ENCODE data around the gene STK32A.
A peak's percentile ranks its signal among the peaks of the same experiment; 100 is the strongest.
"Not testable (repeated sequence)": the region's sequence is repeated elsewhere in the genome, so short reads cannot be mapped to it uniquely, and the experiment has no call there.

The STK32A gene

GRCh38 chr5:147234825-147235635 is at the start of gene STK32A:
STK32A (plus strand) TSS chr5:147235026; CDS start chr5:147239635, 4,609 bp downstream.
- DNase-seq: peak; percentile 60

DNA sequence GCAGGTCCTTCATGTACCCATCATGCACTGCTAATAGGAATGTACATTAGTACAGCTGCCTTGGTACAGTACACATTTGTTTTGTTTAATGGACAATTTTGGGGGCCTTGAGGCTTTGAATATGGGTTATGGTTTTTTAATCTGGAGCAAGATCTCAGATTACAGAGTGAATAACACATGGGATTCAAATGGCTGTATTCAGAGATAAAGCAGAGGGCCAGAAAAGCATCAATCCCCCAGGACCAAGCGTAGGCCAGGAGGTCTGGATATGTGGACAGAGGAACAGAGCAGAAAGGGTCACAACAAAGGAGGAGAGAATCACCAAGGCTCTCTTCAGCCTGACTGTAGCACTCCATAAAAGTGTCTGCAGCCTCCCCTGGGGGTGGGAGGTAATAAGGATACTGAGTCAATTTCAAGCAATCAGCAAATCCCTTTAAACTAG is 47.7 kb upstream of the STK32A start:
- DNase-seq: no peak

- DNase-seq: no peak
These were observed 46.4 kb upstream of the STK32A start for GRCh38 chr5:147188200-147189108.

- no peak for DNase-seq
These were observed 45.8 kb upstream of the STK32A start for GRCh38 chr5:147189109-147189424.

GRCh38 chr5:147190331-147190730 is 44.5 kb upstream of the STK32A start:
- no peak for DNase-seq

GRCh38 chr5:147193123-147193522 is 41.7 kb upstream of the STK32A start:
- DNase-seq: no peak

DNA sequence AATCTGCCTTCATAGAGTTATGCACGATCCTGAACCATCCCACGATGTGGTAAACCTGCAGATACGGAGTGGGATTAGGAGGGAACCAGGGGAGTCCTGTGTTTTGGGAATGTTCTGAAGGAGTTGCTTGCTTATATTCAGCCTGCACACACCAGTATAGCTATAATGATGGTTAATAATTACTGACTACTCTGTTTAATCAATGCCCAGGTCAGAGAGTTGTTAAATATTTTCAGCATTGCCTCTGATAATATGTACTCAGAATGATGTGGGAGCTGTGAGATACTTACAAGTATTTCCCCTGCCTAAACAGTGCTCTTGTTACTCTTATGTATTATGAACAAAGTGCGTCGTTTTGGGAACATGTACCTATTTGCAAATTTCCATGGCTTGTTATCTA is 34.8 kb upstream of the STK32A start:
- DNase-seq: no peak

- no peak for DNase-seq
These were observed 31.6 kb upstream of the STK32A start for GRCh38 chr5:147203213-147203612.

DNA sequence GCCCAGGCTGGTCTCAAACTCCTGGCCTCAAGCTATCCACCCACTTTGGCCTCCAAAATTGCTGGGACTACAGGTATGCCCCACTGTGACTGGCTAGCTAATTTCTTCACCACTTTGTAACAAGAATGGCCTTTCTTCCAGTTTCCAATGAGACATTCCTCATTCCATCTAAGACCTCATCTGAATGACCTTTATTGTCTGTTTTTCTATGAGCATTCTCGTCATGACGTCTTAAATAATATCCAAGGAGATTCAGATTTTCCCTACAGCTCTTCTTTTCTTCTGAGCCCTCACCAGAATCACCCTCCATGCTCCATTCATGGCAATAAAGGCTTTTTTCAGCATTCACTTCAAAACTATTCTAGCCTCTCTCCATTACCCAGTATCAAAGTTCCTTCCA is 30.2 kb upstream of the STK32A start:
- no peak for DNase-seq

- DNase-seq: no peak
These were observed 26.7 kb upstream of the STK32A start for GRCh38 chr5:147208134-147208533.

GRCh38 chr5:147216552-147217154 is 18.2 kb upstream of the STK32A start:
- no peak for DNase-seq

DNA sequence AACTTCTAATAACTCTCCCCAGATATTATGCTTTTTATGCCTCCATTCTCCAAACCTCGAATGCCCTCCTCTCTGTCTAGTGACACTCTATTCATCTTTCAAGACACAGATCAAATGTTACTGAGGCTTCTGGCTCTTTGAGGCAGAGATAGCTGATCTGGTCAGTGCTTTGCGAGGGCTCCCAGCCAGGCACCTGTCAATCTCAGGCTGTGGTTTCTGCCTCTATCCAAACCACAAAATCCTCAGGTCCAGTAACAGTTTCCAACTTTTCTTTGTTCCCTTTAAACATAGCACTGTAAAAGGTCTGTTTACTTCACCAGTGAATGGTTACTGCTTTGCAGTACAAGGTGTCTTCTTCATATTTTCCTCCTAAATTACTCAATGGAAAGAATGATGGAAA is 11.5 kb upstream of the STK32A start:
- no peak for DNase-seq

GRCh38 chr5:147223948-147224791 is 10.7 kb upstream of the STK32A start:
- DNase-seq: no peak

- no peak for DNase-seq
These were observed 8.9 kb upstream of the STK32A start for GRCh38 chr5:147225938-147226337.

- no peak for DNase-seq
These were observed 8.3 kb upstream of the STK32A start for GRCh38 chr5:147226512-147226911.

DNA sequence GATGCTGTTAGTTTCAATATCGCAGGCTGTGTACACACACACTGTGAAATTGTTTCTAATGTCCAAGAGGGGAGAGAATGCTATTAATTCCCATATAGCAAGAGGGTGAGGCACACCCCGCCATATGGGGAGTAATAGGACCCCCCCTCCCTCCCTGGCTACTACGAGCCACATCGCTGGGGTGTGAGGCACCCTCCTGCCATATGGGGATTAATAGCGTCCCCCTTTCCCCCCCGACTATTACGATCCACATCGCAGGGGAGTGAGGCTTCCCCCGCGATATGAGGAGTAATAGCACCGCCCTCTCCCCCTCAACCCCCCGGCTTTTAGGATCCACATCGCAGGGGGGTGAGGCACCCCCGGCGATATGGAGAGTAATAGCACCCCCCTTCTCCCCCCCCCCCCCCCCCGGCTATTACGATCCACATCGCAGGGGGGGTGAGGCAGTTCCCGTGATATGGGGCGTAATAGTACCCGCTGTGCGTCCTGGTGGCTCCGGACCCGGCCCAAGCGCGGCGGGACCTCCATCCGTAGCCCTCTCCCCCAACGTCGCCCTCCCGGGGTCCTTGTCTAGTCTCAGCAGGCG is 494 bp upstream of the STK32A start:
- DNase-seq: no peak

- DNase-seq: no peak
These were observed 5.6 kb downstream of the STK32A start for GRCh38 chr5:147240266-147240985.

- DNase-seq: not testable (repeated sequence)
These were observed 8.4 kb downstream of the STK32A start for GRCh38 chr5:147243238-147243637.

GRCh38 chr5:147245381-147246165 is 10.7 kb downstream of the STK32A start:
- no peak for DNase-seq

DNA sequence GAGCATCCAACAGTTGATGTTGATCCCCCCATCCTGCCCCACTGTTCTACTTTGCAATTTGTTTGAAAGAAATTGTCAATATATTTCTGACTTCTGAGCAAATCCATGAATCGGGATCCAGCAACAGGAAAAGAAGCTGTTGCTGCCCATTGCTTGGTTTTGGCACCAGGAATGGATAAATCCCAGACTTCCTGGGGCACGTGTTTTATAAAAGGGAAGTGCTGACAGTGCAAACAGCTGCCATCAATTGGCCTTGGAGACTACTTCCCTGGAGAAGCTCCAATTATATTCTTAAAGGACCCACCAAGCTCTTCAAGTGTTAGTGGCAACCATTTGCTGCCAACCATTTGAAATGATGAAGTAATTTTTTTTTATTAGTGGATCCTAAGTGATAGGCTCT is 13.7 kb downstream of the STK32A start:
- DNase-seq: no peak

- no peak for DNase-seq
These were observed 25.0 kb downstream of the STK32A start for GRCh38 chr5:147259837-147260236.
